Measurements from ENCODE around the gene MAN1A2.
"Not testable (repeated sequence)": the region's sequence is repeated elsewhere in the genome, so short reads cannot be mapped to it uniquely, and the experiment has no call there.

MAN1A2 gene

GRCh38 chr1:117367046-117368025 lies at the start of gene MAN1A2:
Gene MAN1A2 (plus strand): TSS chr1:117367449. CDS start chr1:117368184, 735 bp downstream.
- FAIRE-seq, result no peak

GRCh38 chr1:117318011-117318410 lies 49.2 kb upstream of the MAN1A2 start:
- no peak for FAIRE-seq

- FAIRE-seq, result no peak
Observed at GRCh38 chr1:117318426-117318825, 48.8 kb upstream of the MAN1A2 start.

GRCh38 chr1:117320515-117320914 lies 46.7 kb upstream of the MAN1A2 start:
- FAIRE-seq, result no peak

- FAIRE-seq, result no peak
Observed at GRCh38 chr1:117321680-117322609, 45.3 kb upstream of the MAN1A2 start.

- FAIRE-seq, result no peak
Observed at GRCh38 chr1:117324357-117324756, 42.9 kb upstream of the MAN1A2 start.

GRCh38 chr1:117326035-117326434 lies 41.2 kb upstream of the MAN1A2 start:
- not testable (repeated sequence) for FAIRE-seq

GRCh38 chr1:117327011-117327410 lies 40.2 kb upstream of the MAN1A2 start:
- no peak for FAIRE-seq

GRCh38 chr1:117335376-117336086 lies 31.7 kb upstream of the MAN1A2 start:
- no peak for FAIRE-seq

- FAIRE-seq, result no peak
Observed at GRCh38 chr1:117336088-117336817, 31.0 kb upstream of the MAN1A2 start.

- FAIRE-seq, result no peak
Observed at GRCh38 chr1:117339866-117340700, 27.2 kb upstream of the MAN1A2 start.

- FAIRE-seq, result no peak
Observed at GRCh38 chr1:117341123-117341522, 26.1 kb upstream of the MAN1A2 start.

GRCh38 chr1:117342397-117342796 lies 24.9 kb upstream of the MAN1A2 start:
- FAIRE-seq, result no peak

GRCh38 chr1:117346206-117346928 lies 20.9 kb upstream of the MAN1A2 start:
- no peak for FAIRE-seq

- no peak for FAIRE-seq
Observed at GRCh38 chr1:117347907-117348306, 19.3 kb upstream of the MAN1A2 start.

- not testable (repeated sequence) for FAIRE-seq
Observed at GRCh38 chr1:117352695-117353094, 14.6 kb upstream of the MAN1A2 start.

- FAIRE-seq, result not testable (repeated sequence)
Observed at GRCh38 chr1:117357833-117358603, 9.2 kb upstream of the MAN1A2 start.

GRCh38 chr1:117358604-117358887 lies 8.7 kb upstream of the MAN1A2 start:
- not testable (repeated sequence) for FAIRE-seq

- FAIRE-seq, result no peak
Observed at GRCh38 chr1:117359561-117360289, 7.5 kb upstream of the MAN1A2 start.
